ENCODE results near the gene HMCN1. TPM values are rescaled to one million over a fixed set of nuclear protein-coding genes. Genes with fewer than 3 reads are reported as not detected.

HMCN1 gene
- total RNA-seq, 3 donors from 2014 or later = 2.0 to 8.6 (median 3.4) TPM

GRCh38 chr1:185727726-185728125 is 6.5 kb upstream of the HMCN1 start:
- H3K4me1 ChIP-seq (ENCODE audit: low read depth) = no peaks in the 10 kb centered on the region
- intact Hi-C loops (cut with DNase I, micrococcal nuclease) = loop anchor here in 1 of 2 donors (10.0 kb wide), 1 partner anchor 487 kb away; no protein-coding TSS in a partner anchor
- TF ChIP-seq, protein P1, sequence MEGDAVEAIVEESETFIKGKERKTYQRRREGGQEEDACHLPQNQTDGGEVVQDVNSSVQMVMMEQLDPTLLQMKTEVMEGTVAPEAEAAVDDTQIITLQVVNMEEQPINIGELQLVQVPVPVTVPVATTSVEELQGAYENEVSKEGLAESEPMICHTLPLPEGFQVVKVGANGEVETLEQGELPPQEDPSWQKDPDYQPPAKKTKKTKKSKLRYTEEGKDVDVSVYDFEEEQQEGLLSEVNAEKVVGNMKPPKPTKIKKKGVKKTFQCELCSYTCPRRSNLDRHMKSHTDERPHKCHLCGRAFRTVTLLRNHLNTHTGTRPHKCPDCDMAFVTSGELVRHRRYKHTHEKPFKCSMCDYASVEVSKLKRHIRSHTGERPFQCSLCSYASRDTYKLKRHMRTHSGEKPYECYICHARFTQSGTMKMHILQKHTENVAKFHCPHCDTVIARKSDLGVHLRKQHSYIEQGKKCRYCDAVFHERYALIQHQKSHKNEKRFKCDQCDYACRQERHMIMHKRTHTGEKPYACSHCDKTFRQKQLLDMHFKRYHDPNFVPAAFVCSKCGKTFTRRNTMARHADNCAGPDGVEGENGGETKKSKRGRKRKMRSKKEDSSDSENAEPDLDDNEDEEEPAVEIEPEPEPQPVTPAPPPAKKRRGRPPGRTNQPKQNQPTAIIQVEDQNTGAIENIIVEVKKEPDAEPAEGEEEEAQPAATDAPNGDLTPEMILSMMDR (IDR thresholded peaks at IDR 0.05) = no peak
- DNase-seq = no peak
- no peaks in the 10 kb centered on the region for H3K9me3 ChIP-seq
- no peak overlapping the region for H3K4me3 ChIP-seq
- no peaks in the 10 kb centered on the region for H3K36me3 ChIP-seq (ENCODE audit: low read depth)
- no peak for ATAC-seq

GRCh38 chr1:185731446-185731845 is 2.7 kb upstream of the HMCN1 start:
- Histone ChIP-seq H3K4me1 (ENCODE audit: low read depth) (no peaks in the 10 kb centered on the region), H3K36me3 (ENCODE audit: low read depth) (no peaks in the 10 kb centered on the region), H3K4me3 (no peak overlapping the region), H3K9me3 (no peaks in the 10 kb centered on the region)
- no peak for DNase-seq
- intact Hi-C loops (cut with DNase I, micrococcal nuclease) = no loop called here
- no peak for ATAC-seq
- TF ChIP-seq, protein P1 (IDR thresholded peaks at IDR 0.05) = no peak

- Histone ChIP-seq H3K9me3 (no peaks in the 10 kb centered on the region), H3K4me1 (ENCODE audit: low read depth) (no peaks in the 10 kb centered on the region), H3K36me3 (ENCODE audit: low read depth) (no peaks in the 10 kb centered on the region), H3K4me3 (no peak overlapping the region)
- ATAC-seq (no peak), DNase-seq (no peak)
- intact Hi-C loops (cut with DNase I, micrococcal nuclease) = no loop called here
- TF ChIP-seq, protein P1 (IDR thresholded peaks at IDR 0.05) = no peak
Measured at GRCh38 chr1:185732951-185733350, 1.2 kb upstream of the HMCN1 start.

GRCh38 chr1:185734929-185735700 is 924 bp downstream of the HMCN1 start:
- Histone ChIP-seq H3K36me3 (ENCODE audit: low read depth) (no peaks in the 10 kb centered on the region), H3K4me3 (no peak overlapping the region), H3K4me1 (ENCODE audit: low read depth) (no peaks in the 10 kb centered on the region), H3K9me3 (no peaks in the 10 kb centered on the region)
- intact Hi-C loops (cut with DNase I, micrococcal nuclease) = no loop called here
- no peak for ATAC-seq
- TF ChIP-seq, protein P1 (IDR thresholded peaks at IDR 0.05) = no peak
- DNase-seq = no peak

- H3K4me3 ChIP-seq = no peak overlapping the region
- intact Hi-C loops (cut with DNase I, micrococcal nuclease) = no loop called here
- no peak for DNase-seq
- ATAC-seq = no peak
- TF ChIP-seq, protein P1 (IDR thresholded peaks at IDR 0.05) = no peak
- H3K4me1 ChIP-seq (ENCODE audit: low read depth) = no peaks in the 10 kb centered on the region
- no peaks in the 10 kb centered on the region for H3K36me3 ChIP-seq (ENCODE audit: low read depth)
- no peaks in the 10 kb centered on the region for H3K9me3 ChIP-seq
Measured at GRCh38 chr1:185735701-185736064, 1.5 kb downstream of the HMCN1 start.

Data from mucosa of descending colon (tissue), 3 donors.